ENCODE results near the gene TMEM79. TPM values are rescaled to one million over a fixed set of nuclear protein-coding genes. Genes with fewer than 3 reads are reported as not detected.
"Not testable (repeated sequence)": the region's sequence is repeated elsewhere in the genome, so short reads cannot be mapped to it uniquely, and the experiment has no call there.

The TMEM79 gene
- total and polyA plus RNA-seq, 4 donors: 1.2 to 2.6 (median 1.7) TPM

DNA sequence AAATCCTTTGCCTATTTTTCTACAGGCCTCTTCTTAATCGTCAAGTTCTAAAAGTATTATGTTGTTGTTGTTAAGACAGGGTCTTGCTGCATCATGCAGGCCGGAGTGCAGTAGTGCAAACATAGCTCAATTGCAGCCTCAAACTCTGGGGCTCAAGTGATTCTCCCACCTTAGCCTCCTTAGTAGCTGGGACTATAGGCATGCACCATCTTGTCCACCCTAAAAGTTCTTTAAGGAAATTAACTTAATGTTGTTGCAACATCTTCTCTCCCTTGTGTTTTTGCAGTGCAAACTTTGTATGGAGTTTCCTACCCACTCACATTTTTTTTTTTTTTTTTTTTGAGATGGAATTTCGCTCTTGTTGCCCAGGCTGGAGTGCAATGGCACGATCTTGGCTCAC is 19.1 kb downstream of the TMEM79 start:
- DNase-seq (no peak), ATAC-seq (ENCODE audit: low FRiP score) (no peak)
- intact Hi-C loops (cut with DNase I): no loop called here
- H3K27ac ChIP-seq (ENCODE audit: low read depth in 1 of 2, low read length in 2 of 2): no peak overlapping the region
- no peaks in the 10 kb centered on the region for H3K9me3 ChIP-seq (ENCODE audit: control insufficient read depth, low read length)
- H3K36me3 ChIP-seq (ENCODE audit: control insufficient read depth in 1 of 2, insufficient read depth in 2 of 2, low read length in 1 of 2): no peaks in the 10 kb centered on the region
- H3K27me3 ChIP-seq (ENCODE audit: control insufficient read depth in 1 of 2, insufficient read depth in 2 of 2, low read length in 1 of 2): no peaks in the 10 kb centered on the region
- WGBS, 2 donors: 92 to 94% methylated on average over 2 to 4 of the region's 4 CpGs
- H3K4me1 ChIP-seq (ENCODE audit: control insufficient read depth in 1 of 2, insufficient read depth in 2 of 2, low read length in 2 of 2): no peaks in the 10 kb centered on the region
- no peak overlapping the region for H3K4me3 ChIP-seq (ENCODE audit: low read length in 2 of 2)

GRCh38 chr1:156305215-156305614 is 21.1 kb downstream of the TMEM79 start:
- intact Hi-C loops (cut with DNase I): no loop called here
- WGBS, 2 donors: 57% methylated on average over 2 of the region's 2 CpGs
- no peaks in the 10 kb centered on the region for H3K27me3 ChIP-seq (ENCODE audit: control insufficient read depth in 1 of 2, insufficient read depth in 2 of 2, low read length in 1 of 2)

GRCh38 chr1:156308078-156308477 is 24.0 kb downstream of the TMEM79 start:
- intact Hi-C loops (cut with DNase I): no loop called here
- Histone ChIP-seq H3K27ac (ENCODE audit: low read depth in 1 of 2, low read length in 2 of 2) (no peak overlapping the region), H3K4me3 (ENCODE audit: low read length in 2 of 2) (no peak overlapping the region), H3K4me1 (ENCODE audit: control insufficient read depth in 1 of 2, insufficient read depth in 2 of 2, low read length in 2 of 2) (no peaks in the 10 kb centered on the region), H3K9me3 (ENCODE audit: control insufficient read depth, low read length) (no peaks in the 10 kb centered on the region), H3K27me3 (ENCODE audit: control insufficient read depth in 1 of 2, insufficient read depth in 2 of 2, low read length in 1 of 2) (no peaks in the 10 kb centered on the region), H3K36me3 (ENCODE audit: control insufficient read depth in 1 of 2, insufficient read depth in 2 of 2, low read length in 1 of 2) (peaks cover 6 to 9% of the 10 kb centered on the region in 2 donors)
- DNase-seq: no peak
- no peak for ATAC-seq (ENCODE audit: low FRiP score)

More at GRCh38 chr1:156305215-156305614, 21.1 kb downstream of the TMEM79 start:
- DNase-seq (no peak), ATAC-seq (ENCODE audit: low FRiP score) (no peak)
- H3K4me3 ChIP-seq (ENCODE audit: low read length in 2 of 2): no peak overlapping the region
- H3K9me3 ChIP-seq (ENCODE audit: control insufficient read depth, low read length): no peaks in the 10 kb centered on the region
- H3K4me1 ChIP-seq (ENCODE audit: control insufficient read depth in 1 of 2, insufficient read depth in 2 of 2, low read length in 2 of 2): no peaks in the 10 kb centered on the region
- peaks cover 0 to 4% of the 10 kb centered on the region in 2 donors for H3K36me3 ChIP-seq (ENCODE audit: control insufficient read depth in 1 of 2, insufficient read depth in 2 of 2, low read length in 1 of 2)
- H3K27ac ChIP-seq (ENCODE audit: low read depth in 1 of 2, low read length in 2 of 2): no peak overlapping the region

GRCh38 chr1:156310962-156311361 is 26.8 kb downstream of the TMEM79 start:
- 77 to 82% methylated on average over 6 of the region's 6 CpGs for WGBS, 2 donors
- no peak overlapping the region for H3K4me3 ChIP-seq (ENCODE audit: low read length in 2 of 2)
- no peak for ATAC-seq (ENCODE audit: low FRiP score)
- intact Hi-C loops (cut with DNase I): no loop called here
- no peak overlapping the region for H3K27ac ChIP-seq (ENCODE audit: low read depth in 1 of 2, low read length in 2 of 2)
- H3K4me1 ChIP-seq (ENCODE audit: control insufficient read depth in 1 of 2, insufficient read depth in 2 of 2, low read length in 2 of 2): no peaks in the 10 kb centered on the region
- DNase-seq: peak in 1 of 2 donors; percentile 55
- no peaks in the 10 kb centered on the region for H3K9me3 ChIP-seq (ENCODE audit: control insufficient read depth, low read length)
- H3K36me3 ChIP-seq (ENCODE audit: control insufficient read depth in 1 of 2, insufficient read depth in 2 of 2, low read length in 1 of 2): peaks cover 7 to 9% of the 10 kb centered on the region in 2 donors
- no peaks in the 10 kb centered on the region for H3K27me3 ChIP-seq (ENCODE audit: control insufficient read depth in 1 of 2, insufficient read depth in 2 of 2, low read length in 1 of 2)

- no peaks in the 10 kb centered on the region for H3K4me1 ChIP-seq (ENCODE audit: control insufficient read depth in 1 of 2, insufficient read depth in 2 of 2, low read length in 2 of 2)
- WGBS, 2 donors: 91 to 93% methylated on average over 7 of the region's 7 CpGs
- intact Hi-C loops (cut with DNase I): no loop called here
- H3K36me3 ChIP-seq (ENCODE audit: control insufficient read depth in 1 of 2, insufficient read depth in 2 of 2, low read length in 1 of 2): peaks cover 19 to 25% of the 10 kb centered on the region in 2 donors
- DNase-seq: no peak
- no peaks in the 10 kb centered on the region for H3K9me3 ChIP-seq (ENCODE audit: control insufficient read depth, low read length)
- H3K4me3 ChIP-seq (ENCODE audit: low read length in 2 of 2): no peak overlapping the region
- no peaks in the 10 kb centered on the region for H3K27me3 ChIP-seq (ENCODE audit: control insufficient read depth in 1 of 2, insufficient read depth in 2 of 2, low read length in 1 of 2)
- no peak for ATAC-seq (ENCODE audit: low FRiP score)
- H3K27ac ChIP-seq (ENCODE audit: low read depth in 1 of 2, low read length in 2 of 2): no peak overlapping the region
These were observed 32.8 kb downstream of the TMEM79 start for GRCh38 chr1:156316909-156317308.

DNA sequence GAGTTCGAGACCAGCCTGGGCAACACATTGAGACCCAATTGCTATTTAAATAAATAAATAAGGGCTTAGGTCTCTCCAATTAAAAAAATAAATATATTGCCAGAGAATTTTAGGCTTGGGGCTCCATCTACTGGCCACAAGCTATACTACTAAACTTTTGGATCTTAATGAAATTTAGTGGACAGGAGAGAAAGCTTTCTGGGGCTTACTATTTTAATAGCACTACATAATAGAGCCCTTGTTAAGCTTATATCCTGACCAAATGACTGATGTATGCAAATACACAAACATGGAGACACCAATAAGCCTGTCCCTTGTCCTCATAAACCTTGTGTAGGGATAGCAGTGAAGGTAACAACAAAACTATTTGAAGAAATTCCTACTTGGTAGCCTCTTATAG is 35.5 kb downstream of the TMEM79 start:
- no peaks in the 10 kb centered on the region for H3K27me3 ChIP-seq (ENCODE audit: control insufficient read depth in 1 of 2, insufficient read depth in 2 of 2, low read length in 1 of 2)
- intact Hi-C loops (cut with DNase I): no loop called here
- no peaks in the 10 kb centered on the region for H3K4me1 ChIP-seq (ENCODE audit: control insufficient read depth in 1 of 2, insufficient read depth in 2 of 2, low read length in 2 of 2)
- 52 to 63% methylated on average over 1 of the region's 1 CpG for WGBS, 2 donors
- no peak overlapping the region for H3K27ac ChIP-seq (ENCODE audit: low read depth in 1 of 2, low read length in 2 of 2)
- peaks cover 19% of the 10 kb centered on the region in 2 donors for H3K36me3 ChIP-seq (ENCODE audit: control insufficient read depth in 1 of 2, insufficient read depth in 2 of 2, low read length in 1 of 2)
- DNase-seq: no peak
- H3K4me3 ChIP-seq (ENCODE audit: low read length in 2 of 2): no peak overlapping the region
- no peak for ATAC-seq (ENCODE audit: low FRiP score)
- H3K9me3 ChIP-seq (ENCODE audit: control insufficient read depth, low read length): no peaks in the 10 kb centered on the region

DNA sequence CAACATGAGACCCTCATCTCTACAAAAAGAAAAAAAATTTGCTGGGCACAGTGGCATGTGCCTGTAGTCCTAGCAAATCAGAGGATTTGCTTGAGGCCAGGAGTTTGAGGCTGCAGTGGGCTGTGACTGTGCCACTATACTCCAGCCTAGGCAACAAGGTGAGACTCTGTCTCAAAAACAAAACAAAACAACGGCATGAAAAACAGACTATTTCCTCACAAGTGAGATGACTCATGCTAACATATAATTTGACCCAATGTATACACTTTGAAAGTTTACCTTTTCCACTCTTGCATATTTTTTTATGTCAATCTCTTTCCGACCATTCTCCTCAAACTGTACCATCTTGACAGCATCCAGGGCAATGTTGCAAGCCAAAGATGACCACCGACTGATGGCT is 36.4 kb downstream of the TMEM79 start:
- H3K4me3 ChIP-seq (ENCODE audit: low read length in 2 of 2): no peak overlapping the region
- no peaks in the 10 kb centered on the region for H3K4me1 ChIP-seq (ENCODE audit: control insufficient read depth in 1 of 2, insufficient read depth in 2 of 2, low read length in 2 of 2)
- no peaks in the 10 kb centered on the region for H3K27me3 ChIP-seq (ENCODE audit: control insufficient read depth in 1 of 2, insufficient read depth in 2 of 2, low read length in 1 of 2)
- H3K27ac ChIP-seq (ENCODE audit: low read depth in 1 of 2, low read length in 2 of 2): no peak overlapping the region
- no peaks in the 10 kb centered on the region for H3K9me3 ChIP-seq (ENCODE audit: control insufficient read depth, low read length)
- H3K36me3 ChIP-seq (ENCODE audit: control insufficient read depth in 1 of 2, insufficient read depth in 2 of 2, low read length in 1 of 2): peaks cover 18 to 19% of the 10 kb centered on the region in 2 donors
- no peak for DNase-seq
- WGBS, 2 donors: 78 to 79% methylated on average over 3 of the region's 3 CpGs
- no peak for ATAC-seq (ENCODE audit: low FRiP score)
- intact Hi-C loops (cut with DNase I): no loop called here

GRCh38 chr1:156323179-156323578 is 39.1 kb downstream of the TMEM79 start:
- H3K27me3 ChIP-seq (ENCODE audit: control insufficient read depth in 1 of 2, insufficient read depth in 2 of 2, low read length in 1 of 2); H3K4me1 ChIP-seq (ENCODE audit: control insufficient read depth in 1 of 2, insufficient read depth in 2 of 2, low read length in 2 of 2); H3K27ac ChIP-seq (ENCODE audit: low read depth in 1 of 2, low read length in 2 of 2); intact Hi-C loops (cut with DNase I); DNase-seq; H3K9me3 ChIP-seq (ENCODE audit: control insufficient read depth, low read length); ATAC-seq (ENCODE audit: low FRiP score); H3K4me3 ChIP-seq (ENCODE audit: low read length in 2 of 2): not testable (repeated sequence)
- H3K36me3 ChIP-seq (ENCODE audit: control insufficient read depth in 1 of 2, insufficient read depth in 2 of 2, low read length in 1 of 2): peaks cover 10 to 12% of the 10 kb centered on the region in 2 donors
- WGBS, 2 donors: 92 to 94% methylated on average over 9 of the region's 9 CpGs

- Histone ChIP-seq H3K27ac (ENCODE audit: low read depth in 1 of 2, low read length in 2 of 2) (no peak overlapping the region), H3K27me3 (ENCODE audit: control insufficient read depth in 1 of 2, insufficient read depth in 2 of 2, low read length in 1 of 2) (no peaks in the 10 kb centered on the region), H3K9me3 (ENCODE audit: control insufficient read depth, low read length) (no peaks in the 10 kb centered on the region), H3K4me3 (ENCODE audit: low read length in 2 of 2) (peak overlapping the region in 1 of 2 donors; percentile 81), H3K4me1 (ENCODE audit: control insufficient read depth in 1 of 2, insufficient read depth in 2 of 2, low read length in 2 of 2) (peaks cover 0 to 9% of the 10 kb centered on the region in 2 donors), H3K36me3 (ENCODE audit: control insufficient read depth in 1 of 2, insufficient read depth in 2 of 2, low read length in 1 of 2) (no peaks in the 10 kb centered on the region)
- no peak for ATAC-seq (ENCODE audit: low FRiP score)
- intact Hi-C loops (cut with DNase I): no loop called here
- no peak for DNase-seq
- 85 to 87% methylated on average over 4 of the region's 4 CpGs for WGBS, 2 donors
These were observed 52.1 kb downstream of the TMEM79 start for GRCh38 chr1:156336242-156336641.

Measured in aorta (tissue), 5 donors.